Measurements from ENCODE around the gene LTC4S.

The LTC4S gene

DNA sequence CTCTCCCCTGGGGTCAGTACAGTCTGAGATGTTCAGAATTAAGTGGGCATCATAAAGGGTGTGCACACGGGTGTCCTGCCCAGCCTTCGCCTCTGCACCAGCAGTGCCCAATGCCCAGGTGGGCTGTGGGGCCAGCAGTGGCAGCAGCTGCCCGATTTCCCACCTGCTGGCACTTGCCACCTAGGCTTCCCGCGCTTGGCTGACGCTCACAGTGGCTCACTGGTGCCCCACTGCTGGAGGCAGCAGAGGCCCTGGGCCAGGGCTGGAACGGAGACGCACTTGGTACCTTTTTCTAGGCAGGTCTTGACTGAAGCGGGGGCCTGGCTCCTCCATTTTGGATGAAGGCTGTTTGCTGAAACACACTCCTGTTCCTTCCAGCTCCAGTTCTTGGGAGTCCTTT is 47.8 kb downstream of the LTC4S start:
- no peaks in the 10 kb centered on the region for H3K27me3 ChIP-seq (ENCODE audit: low read depth, low read length)
- peaks cover 0 to 1% of the 10 kb centered on the region in 2 donors for H3K4me1 ChIP-seq (ENCODE audit: control insufficient read depth in 1 of 2, insufficient read depth in 2 of 2, low read length in 2 of 2)
- peaks cover 0 to 3% of the 10 kb centered on the region in 2 donors for H3K9me3 ChIP-seq (ENCODE audit: control insufficient read depth in 1 of 2, low read length in 2 of 2)
- no peak overlapping the region for H3K4me3 ChIP-seq (ENCODE audit: low read depth in 1 of 2, low read length in 2 of 2)
- H3K36me3 ChIP-seq (ENCODE audit: control insufficient read depth in 1 of 2, insufficient read depth in 2 of 2, low read length in 2 of 2) = peaks cover 24 to 78% of the 10 kb centered on the region in 2 donors
- H3K27ac ChIP-seq (ENCODE audit: low read length) = no peak overlapping the region
